ENCODE measurements around the gene KDM2A.

Gene KDM2A

GRCh38 chr11:67118801-67119584, at the start of gene KDM2A:
TSS of gene KDM2A (plus strand) at chr11:67119263. CDS start at chr11:67121317, 2,054 bp downstream.
- peak; percentile 99 for DNase-seq

GRCh38 chr11:67071420-67072284, 47.4 kb upstream of the KDM2A start:
- peak; percentile 60 to 65 for DNase-seq

GRCh38 chr11:67072295-67072694, 46.8 kb upstream of the KDM2A start:
- no peak for DNase-seq

GRCh38 chr11:67073908-67074307, 45.2 kb upstream of the KDM2A start:
- DNase-seq: no peak

GRCh38 chr11:67076202-67076601, 42.9 kb upstream of the KDM2A start:
- DNase-seq: no peak

GRCh38 chr11:67079065-67079705, 39.9 kb upstream of the KDM2A start:
- no peak for DNase-seq

GRCh38 chr11:67082071-67082791, 36.8 kb upstream of the KDM2A start:
- DNase-seq: no peak

GRCh38 chr11:67083786-67084366, 35.2 kb upstream of the KDM2A start:
- DNase-seq: no peak

GRCh38 chr11:67085617-67086016, 33.4 kb upstream of the KDM2A start:
- no peak for DNase-seq

- no peak for DNase-seq
Measured at GRCh38 chr11:67090717-67091116, 28.3 kb upstream of the KDM2A start.

- no peak for DNase-seq
Measured at GRCh38 chr11:67095214-67095507, 23.9 kb upstream of the KDM2A start.

GRCh38 chr11:67098799-67099429, 20.1 kb upstream of the KDM2A start:
- DNase-seq: no peak

GRCh38 chr11:67099831-67100324, 19.2 kb upstream of the KDM2A start:
- no peak for DNase-seq

- no peak for DNase-seq
Measured at GRCh38 chr11:67102664-67103063, 16.4 kb upstream of the KDM2A start.

- no peak for DNase-seq
Measured at GRCh38 chr11:67105964-67106363, 13.1 kb upstream of the KDM2A start.

GRCh38 chr11:67111261-67111660, 7.8 kb upstream of the KDM2A start:
- no peak for DNase-seq

GRCh38 chr11:67113231-67113721, 5.8 kb upstream of the KDM2A start:
- no peak for DNase-seq

GRCh38 chr11:67114275-67114896, 4.7 kb upstream of the KDM2A start:
- no peak for DNase-seq

GRCh38 chr11:67116758-67117105, 2.3 kb upstream of the KDM2A start:
- no peak for DNase-seq

GRCh38 chr11:67117176-67117575, 1.9 kb upstream of the KDM2A start:
- no peak for DNase-seq

- DNase-seq: peak in 1 of 2 experiments; percentile 26
Measured at GRCh38 chr11:67117672-67118180, 1.3 kb upstream of the KDM2A start.

All from activated CD4-positive, alpha-beta T cell treated with anti-CD3 and anti-CD28 coated beads, Interleukin-2, amount 50 U/mL, for 4 hours (primary cell).